HepG2 (cell line): ENCODE data around the gene C20orf96. TPM values are rescaled to one million over a fixed set of nuclear protein-coding genes. Genes with fewer than 3 reads are reported as not detected.

ENCODE experiments used
- BRD4 ChIP-seq: sonication (generic); formaldehyde crosslinking; IDR thresholded peaks from 2 replicates; pipeline ENCODE4 v1.4.0; 2020; ENCODE audit warnings: missing genetic modification reagents
- FOXJ3 ChIP-seq: sonication (generic); formaldehyde crosslinking; IDR thresholded peaks from 2 replicates; pipeline ENCODE4 v1.4.0; 2020; ENCODE audit warnings: missing genetic modification reagents, mild to moderate bottlenecking, borderline replicate concordance
- GMEB2 ChIP-seq: IDR thresholded peaks from 2 replicates; pipeline ENCODE4 v1.6.1; 2016; ENCODE audit warnings: missing biosample characterization, missing genetic modification reagents, low read depth
- GPN1 ChIP-seq: sonication (generic); formaldehyde crosslinking; IDR thresholded peaks from 2 replicates; pipeline ENCODE4 v1.5.1; 2020; ENCODE audit warnings: missing genetic modification reagents, borderline replicate concordance
- HOXA3 ChIP-seq: sonication (generic); formaldehyde crosslinking; IDR thresholded peaks from 2 replicates; pipeline ENCODE4 v1.5.0; 2020; ENCODE audit warnings: missing genetic modification reagents
- KLF13 ChIP-seq: sonication (generic); formaldehyde crosslinking; IDR thresholded peaks from 2 replicates; pipeline ENCODE4 v1.4.0; 2020; ENCODE audit warnings: mild to moderate bottlenecking, missing genetic modification reagents
- KMT2A ChIP-seq: sonication (generic); formaldehyde crosslinking; IDR thresholded peaks from 2 replicates; pipeline ENCODE4 v1.4.0; 2020; ENCODE audit warnings: missing genetic modification reagents
- MBNL3 ChIP-seq: fragments of 250-450 bp; sonication (Bioruptor Pico); conservative IDR thresholded peaks from 2 replicates; pipeline ENCODE4 v1.8.0; 2022; ENCODE audit warnings: mild to moderate bottlenecking, inconsistent platforms
- MEIS2 ChIP-seq: sonication (generic); formaldehyde crosslinking; IDR thresholded peaks from 2 replicates; pipeline ENCODE4 v1.9.0; 2021; ENCODE audit warnings: mild to moderate bottlenecking, missing genetic modification reagents
- NFKBIZ ChIP-seq: IDR thresholded peaks from 2 replicates; pipeline ENCODE4 v1.6.1; 2018; ENCODE audit warnings: missing genetic modification reagents, missing compliant biosample characterization
- NRL ChIP-seq: sonication (generic); formaldehyde crosslinking; IDR thresholded peaks from 2 replicates; pipeline ENCODE4 v1.5.0; 2020; ENCODE audit warnings: missing genetic modification reagents, mild to moderate bottlenecking, moderate library complexity, borderline replicate concordance
- PPARG ChIP-seq: conservative IDR thresholded peaks from 2 replicates; pipeline ENCODE4 v1.6.1; 2016; ENCODE audit warnings: missing biosample characterization, missing genetic modification reagents
- RARG ChIP-seq: sonication (generic); formaldehyde crosslinking; IDR thresholded peaks from 2 replicates; pipeline ENCODE4 v1.4.0; 2020; ENCODE audit warnings: low read depth, mild to moderate bottlenecking, missing genetic modification reagents
- SNAPC2 ChIP-seq: sonication (generic); formaldehyde crosslinking; IDR thresholded peaks from 2 replicates; pipeline ENCODE4 v1.8.1; 2022; ENCODE audit warnings: mild to moderate bottlenecking, missing genetic modification reagents
- ZNF224 ChIP-seq: sonication (generic); formaldehyde crosslinking; IDR thresholded peaks from 2 replicates; pipeline ENCODE4 v1.5.0; 2020; ENCODE audit warnings: mild to moderate bottlenecking, missing genetic modification reagents
- ZNF275 ChIP-seq: sonication (generic); formaldehyde crosslinking; IDR thresholded peaks from 2 replicates; pipeline ENCODE4 v1.8.0; 2022; ENCODE audit warnings: missing genetic modification reagents, mild to moderate bottlenecking, inconsistent platforms, borderline replicate concordance
- ZNF496 ChIP-seq: sonication (generic); formaldehyde crosslinking; IDR thresholded peaks from 2 replicates; pipeline ENCODE4 v1.8.1; 2023; ENCODE audit warnings: mild to moderate bottlenecking, moderate library complexity, missing genetic modification reagents; ENCODE audit not compliant: insufficient replicate concordance
- ZNF713 ChIP-seq: sonication (generic); formaldehyde crosslinking; IDR thresholded peaks from 2 replicates; pipeline ENCODE4 v1.4.0; 2020; ENCODE audit warnings: mild to moderate bottlenecking, missing genetic modification reagents
- ZNF720 ChIP-seq: sonication (generic); formaldehyde crosslinking; IDR thresholded peaks from 2 replicates; pipeline ENCODE4 v1.4.0; 2020; ENCODE audit warnings: missing genetic modification reagents
- ZNF749 ChIP-seq: sonication (generic); formaldehyde crosslinking; IDR thresholded peaks from 2 replicates; pipeline ENCODE4 v1.8.0; 2022; ENCODE audit warnings: mild to moderate bottlenecking, missing genetic modification reagents, moderate library complexity, borderline replicate concordance
- ZNF816 ChIP-seq: sonication (generic); formaldehyde crosslinking; IDR thresholded peaks from 2 replicates; pipeline ENCODE4 v1.8.0; 2022; ENCODE audit warnings: missing genetic modification reagents, mild to moderate bottlenecking, borderline replicate concordance
- ZNF883 ChIP-seq: sonication (generic); formaldehyde crosslinking; IDR thresholded peaks from 2 replicates; pipeline ENCODE4 v1.5.1; 2020; ENCODE audit warnings: mild to moderate bottlenecking, missing genetic modification reagents; ENCODE audit errors: not compliant biosample characterization
- ZSCAN30 ChIP-seq: sonication (generic); formaldehyde crosslinking; IDR thresholded peaks from 2 replicates; pipeline ENCODE4 v1.5.0; 2020; ENCODE audit warnings: mild to moderate bottlenecking, missing genetic modification reagents
- ZZZ3 ChIP-seq: sonication (generic); formaldehyde crosslinking; IDR thresholded peaks from 2 replicates; pipeline ENCODE4 v1.4.0; 2020; ENCODE audit warnings: missing genetic modification reagents, mild to moderate bottlenecking, borderline replicate concordance
- polyA plus RNA-seq, 8 experiments: library from polyadenylated mRNA; depleted of rRNA in 3 of 8; stranded (reverse) in 7 of 8; unstranded in 1 of 8; fragments of >200 nt; fragmentation: Illumina TruSeq in 4 of 8; extraction: Trizol in 4 of 8; gene quantifications; 2 replicates each; pipeline versions ENCODE4 v1.2.1 to v1.2.3, GENCODE V29; 2011 to 2016; ENCODE audit warnings: low read depth in 4 of 8, missing spikeins in 1 of 8, mixed read lengths in 1 of 8; ENCODE audit not compliant: insufficient read depth in 1 of 8
- total RNA-seq, 5 experiments: library from RNA; depleted of rRNA; stranded (reverse); fragments of >200 nt; fragmentation: Illumina TruSeq; extraction: Trizol; gene quantifications; 2 replicates each; pipeline ENCODE4 v1.2.3, GENCODE V29; 2016; ENCODE audit warnings: low read depth in 1 of 5
- TF ChIP-seq, protein P1 (sequence below): sonication (generic); formaldehyde crosslinking; IDR thresholded peaks from 2 replicates; pipeline ENCODE4 v1.4.0; 2020; ENCODE audit warnings: mild to moderate bottlenecking, missing genetic modification reagents

C20orf96 gene
- total and polyA plus RNA-seq, 2 of the 13 experiments (the other 11 are each of a cell fraction or from before 2014, with no cell fraction given), result 3.8 to 20.6 TPM

GRCh38 chr20:330233-331149 is 39.9 kb upstream of the C20orf96 start (continued):
- TF ChIP-seq GMEB2 (CRISPR knock-in tag) (no peak), KMT2A (CRISPR knock-in tag) (no peak), HOXA3 (CRISPR knock-in tag) (peak; percentile 40; the same call in 1 of the 2 replicates), FOXJ3 (CRISPR knock-in tag) (no peak), NRL (CRISPR knock-in tag) (no peak), ZNF713 (0 out of 2 replicates have a peak, but pooled peaks have one; percentile 35), ZSCAN30 (CRISPR knock-in tag) (0 out of 2 replicates have a peak, but pooled peaks have one; percentile 41), RARG (CRISPR knock-in tag) (0 out of 2 replicates have a peak, but pooled peaks have one; percentile 47), GPN1 (CRISPR knock-in tag) (no peak), BRD4 (CRISPR knock-in tag) (no peak), ZNF883 (CRISPR knock-in tag) (no peak), ZNF816 (no peak), ZNF224 (no peak), NFKBIZ (no peak), ZNF749 (CRISPR knock-in tag) (no peak), ZNF496 (CRISPR knock-in tag) (no peak), KLF13 (CRISPR knock-in tag) (no peak), ZNF275 (CRISPR knock-in tag) (no peak), SNAPC2 (CRISPR knock-in tag) (peak; percentile 84; the same call in 1 of the 2 replicates), ZNF720 (CRISPR knock-in tag) (no peak), ZZZ3 (CRISPR knock-in tag) (peak; percentile 29; the same call in 1 of the 2 replicates), PPARG (CRISPR knock-in tag) (no peak), MEIS2 (no peak; the same call in 1 of the 2 replicates), MBNL3 (no peak)
- TF ChIP-seq, protein P1, sequence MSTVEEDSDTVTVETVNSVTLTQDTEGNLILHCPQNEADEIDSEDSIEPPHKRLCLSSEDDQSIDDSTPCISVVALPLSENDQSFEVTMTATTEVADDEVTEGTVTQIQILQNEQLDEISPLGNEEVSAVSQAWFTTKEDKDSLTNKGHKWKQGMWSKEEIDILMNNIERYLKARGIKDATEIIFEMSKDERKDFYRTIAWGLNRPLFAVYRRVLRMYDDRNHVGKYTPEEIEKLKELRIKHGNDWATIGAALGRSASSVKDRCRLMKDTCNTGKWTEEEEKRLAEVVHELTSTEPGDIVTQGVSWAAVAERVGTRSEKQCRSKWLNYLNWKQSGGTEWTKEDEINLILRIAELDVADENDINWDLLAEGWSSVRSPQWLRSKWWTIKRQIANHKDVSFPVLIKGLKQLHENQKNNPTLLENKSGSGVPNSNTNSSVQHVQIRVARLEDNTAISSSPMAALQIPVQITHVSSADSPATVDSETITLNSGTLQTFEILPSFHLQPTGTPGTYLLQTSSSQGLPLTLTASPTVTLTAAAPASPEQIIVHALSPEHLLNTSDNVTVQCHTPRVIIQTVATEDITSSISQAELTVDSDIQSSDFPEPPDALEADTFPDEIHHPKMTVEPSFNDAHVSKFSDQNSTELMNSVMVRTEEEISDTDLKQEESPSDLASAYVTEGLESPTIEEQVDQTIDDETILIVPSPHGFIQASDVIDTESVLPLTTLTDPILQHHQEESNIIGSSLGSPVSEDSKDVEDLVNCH, result 0 out of 2 replicates have a peak, but pooled peaks have one; percentile 73
